Rectal smooth muscle tissue (tissue), 1 donor: ENCODE results near the gene FBXO17.

ENCODE experiments used
- H3K27ac ChIP-seq: one replicate; pipeline ENCODE4 v1.7.0; 2013; ENCODE audit warnings: low read depth, low read length, inconsistent platforms
- H3K27me3 ChIP-seq: one replicate; pipeline ENCODE4 v1.7.0; 2013; ENCODE audit warnings: low read length; ENCODE audit not compliant: control insufficient read depth, insufficient read depth
- H3K36me3 ChIP-seq: one replicate; pipeline ENCODE4 v1.7.0; 2013; ENCODE audit warnings: low read length; ENCODE audit not compliant: control insufficient read depth, insufficient read depth
- H3K4me1 ChIP-seq: one replicate; pipeline ENCODE4 v1.7.0; 2013; ENCODE audit warnings: low read length; ENCODE audit not compliant: control insufficient read depth, insufficient read depth
- H3K4me3 ChIP-seq: one replicate; pipeline ENCODE4 v1.7.0; 2013; ENCODE audit warnings: low read length
- H3K9ac ChIP-seq: one replicate; pipeline ENCODE4 v1.7.0; 2013; ENCODE audit warnings: low read length

FBXO17 gene

DNA sequence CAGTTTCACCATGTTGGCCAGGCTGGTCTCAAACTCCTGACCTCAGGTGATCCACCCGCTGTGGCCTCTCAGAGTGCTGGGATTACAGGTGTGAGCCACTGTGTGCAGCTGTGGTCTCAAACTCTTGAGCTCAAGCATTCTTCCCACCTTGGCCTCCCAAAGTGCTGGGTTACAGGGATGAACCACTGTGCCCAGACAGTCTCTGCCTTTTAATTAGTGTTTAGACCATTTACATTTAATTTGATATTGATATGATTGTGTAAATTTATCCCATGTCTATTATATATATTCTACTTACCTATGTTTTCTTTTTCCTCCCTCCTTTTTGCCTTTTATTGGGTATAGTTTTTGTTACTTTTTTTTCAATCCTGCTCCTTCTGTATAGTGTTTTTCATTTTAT lies 73.9 kb downstream of the FBXO17 start:
- Histone ChIP-seq H3K4me1 (peaks cover 7% of the 10 kb centered on the region), H3K4me3 (no peak overlapping the region), H3K27ac (no peak overlapping the region), H3K27me3 (no peaks in the 10 kb centered on the region), H3K9ac (no peak overlapping the region), H3K36me3 (peaks cover 6% of the 10 kb centered on the region)

DNA sequence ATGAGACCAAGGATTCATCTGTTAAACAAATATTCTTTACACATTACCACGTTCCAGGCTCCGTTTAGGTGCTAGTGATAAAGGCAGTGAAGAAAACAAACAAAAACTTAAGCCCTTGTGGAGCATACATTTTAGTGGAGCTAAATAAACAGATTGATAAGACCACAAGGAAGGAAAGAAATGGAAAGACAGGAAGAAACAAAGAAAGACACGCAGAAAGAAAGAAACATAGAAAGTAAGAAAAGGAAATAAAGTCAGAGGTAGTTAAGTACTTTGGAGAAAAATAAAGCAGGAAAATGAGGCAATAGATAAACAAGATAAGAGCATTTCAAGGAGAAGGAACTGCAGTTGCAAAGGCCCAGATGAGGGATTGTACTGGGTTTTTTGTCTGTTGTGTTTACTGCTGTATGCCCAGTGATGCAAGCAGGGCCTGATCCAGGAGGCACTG lies 74.8 kb downstream of the FBXO17 start:
- Histone ChIP-seq H3K27ac (no peak overlapping the region), H3K4me1 (peaks cover 7% of the 10 kb centered on the region), H3K36me3 (peaks cover 3% of the 10 kb centered on the region), H3K9ac (no peak overlapping the region), H3K27me3 (no peaks in the 10 kb centered on the region), H3K4me3 (peak overlapping the region; percentile 76)

DNA sequence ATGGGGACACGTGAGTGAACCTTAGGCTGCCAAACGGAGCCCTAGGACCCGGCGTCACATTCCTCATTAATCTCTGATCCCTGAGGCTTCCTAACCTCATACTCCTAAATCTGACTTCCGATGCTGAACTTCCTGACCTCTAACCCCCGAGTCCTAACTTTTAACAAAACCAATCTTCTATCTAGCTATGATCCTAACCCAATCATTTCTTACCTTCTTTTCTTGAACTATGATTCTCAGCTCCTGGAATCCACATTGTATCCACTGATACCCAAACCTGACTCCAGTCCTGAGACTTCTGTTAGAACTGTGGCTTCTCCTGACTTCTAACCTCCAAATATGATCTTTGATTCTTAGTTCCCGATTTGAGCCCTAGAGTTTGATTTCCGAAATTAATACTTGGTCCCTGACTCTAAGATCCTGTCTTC lies 75.3 kb downstream of the FBXO17 start:
- H3K9ac ChIP-seq: peak overlapping the region; percentile 51
- no peaks in the 10 kb centered on the region for H3K36me3 ChIP-seq
- no peaks in the 10 kb centered on the region for H3K27me3 ChIP-seq
- H3K4me3 ChIP-seq: peak overlapping the region; percentile 76
- H3K27ac ChIP-seq: peak overlapping the region; percentile 62
- H3K4me1 ChIP-seq: peaks cover 7% of the 10 kb centered on the region

DNA sequence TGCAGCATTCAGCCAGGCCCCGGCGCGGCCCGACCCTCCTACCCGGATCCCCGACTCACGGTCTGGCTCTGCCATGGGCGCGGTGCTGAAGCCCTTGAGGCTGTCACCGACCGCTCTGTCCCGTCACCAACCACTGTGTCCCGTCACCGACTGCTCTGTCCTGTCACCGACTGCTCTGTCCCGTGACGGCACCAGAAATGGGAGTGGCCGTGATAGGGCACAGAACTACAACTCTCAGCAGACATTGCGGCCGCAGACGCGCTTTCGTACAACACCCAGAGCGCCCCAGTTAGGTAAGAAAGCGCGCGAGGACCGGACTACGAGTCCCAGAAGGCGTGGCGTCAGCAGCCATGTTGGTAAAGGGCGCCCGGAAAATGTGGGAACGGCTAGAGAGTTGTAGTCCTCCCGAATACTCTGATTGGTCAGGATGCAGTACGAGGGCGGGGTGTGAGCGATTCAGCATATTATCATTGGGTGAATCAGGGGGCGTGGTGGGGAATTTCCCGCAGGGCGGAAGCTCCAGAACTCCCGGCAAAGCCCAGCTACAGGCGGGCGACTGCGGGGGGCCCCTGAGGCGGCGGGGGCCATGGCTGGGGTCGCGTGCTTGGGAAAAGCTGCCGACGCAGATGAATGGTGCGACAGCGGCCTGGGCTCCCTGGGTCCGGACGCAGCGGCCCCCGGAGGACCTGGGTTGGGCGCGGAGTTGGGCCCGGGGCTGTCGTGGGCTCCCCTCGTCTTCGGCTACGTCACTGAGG lies 75.9 kb downstream of the FBXO17 start, which contains the start of the genes NFKBIB and SIRT2:
Gene NFKBIB, plus strand, starts transcription at position 523 of the 755 bp plus-strand sequence. Its CDS starts 64 bp downstream, at position 587.
Gene SIRT2, minus strand, starts transcription at position 172 of the 755 bp plus-strand sequence. Its CDS starts 97 bp downstream, at position 75.
- Histone ChIP-seq H3K27me3 (no peaks in the 10 kb centered on the region), H3K9ac (peak within 1 kb of the TSS; percentile 90), H3K4me3 (peak within 1 kb of the TSS; percentile 95), H3K4me1 (peaks cover 7% of the 10 kb centered on the region), H3K36me3 (no peaks in the 10 kb centered on the region), H3K27ac (peak within 1 kb of the TSS; percentile 80)

DNA sequence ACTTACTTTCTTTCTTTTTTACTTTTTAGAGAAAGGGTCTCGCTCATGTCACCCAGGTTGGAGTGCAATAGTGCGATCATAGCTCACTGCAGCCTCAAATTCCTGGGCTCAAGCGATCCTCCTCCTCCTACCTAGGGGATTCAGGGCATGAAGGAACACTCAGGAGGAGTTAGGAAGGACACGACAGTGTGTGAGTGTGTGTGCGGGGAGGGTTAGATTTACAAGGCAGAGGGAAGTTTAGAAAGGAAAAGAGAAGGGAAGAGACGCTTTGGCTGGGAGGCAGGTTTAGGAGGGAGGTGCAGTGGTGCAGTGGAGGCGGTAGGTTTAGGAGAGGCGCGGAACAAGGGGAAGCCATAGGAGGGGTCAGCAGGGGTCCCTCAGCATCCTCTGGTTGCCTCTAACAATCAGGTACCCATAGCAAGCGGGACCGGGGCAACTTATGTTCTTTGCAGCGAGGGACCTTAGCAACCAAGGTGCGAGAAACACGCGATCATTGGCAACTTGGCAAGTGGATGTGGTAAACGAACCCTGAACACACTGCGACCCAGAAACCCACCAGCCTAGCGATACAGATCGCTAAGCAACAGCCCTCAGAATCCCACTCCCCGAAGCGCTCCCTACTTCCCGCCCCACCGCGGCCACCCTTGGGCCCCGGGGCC lies 76.6 kb downstream of the FBXO17 start:
- Histone ChIP-seq H3K27me3 (no peaks in the 10 kb centered on the region), H3K27ac (peak overlapping the region; percentile 80), H3K4me3 (peak overlapping the region; percentile 95), H3K36me3 (no peaks in the 10 kb centered on the region), H3K9ac (peak overlapping the region; percentile 90), H3K4me1 (peaks cover 7% of the 10 kb centered on the region)

DNA sequence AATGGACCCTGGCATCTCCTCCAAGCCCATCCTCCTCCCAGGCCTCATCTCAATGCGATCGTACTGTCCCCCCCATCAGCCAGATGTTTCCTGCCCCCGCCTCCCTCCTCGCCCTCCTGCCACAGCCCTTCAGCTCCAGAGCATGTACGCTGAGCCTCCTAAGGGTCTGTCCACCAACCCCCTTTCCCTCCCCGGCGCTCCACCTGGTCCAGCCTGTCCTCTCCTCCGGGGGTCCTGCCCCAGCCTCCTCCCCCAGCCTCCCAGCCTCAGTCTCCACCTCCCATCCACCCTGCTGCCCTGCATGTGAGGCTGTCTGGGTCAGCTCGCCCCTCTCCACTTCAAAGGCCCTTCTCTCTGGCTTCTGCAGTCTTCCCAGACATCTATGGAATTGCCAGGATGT lies 80.6 kb downstream of the FBXO17 start:
- Histone ChIP-seq H3K9ac (no peak overlapping the region), H3K27ac (no peak overlapping the region), H3K4me3 (no peak overlapping the region), H3K36me3 (peaks cover 2% of the 10 kb centered on the region), H3K4me1 (no peaks in the 10 kb centered on the region), H3K27me3 (no peaks in the 10 kb centered on the region)

DNA sequence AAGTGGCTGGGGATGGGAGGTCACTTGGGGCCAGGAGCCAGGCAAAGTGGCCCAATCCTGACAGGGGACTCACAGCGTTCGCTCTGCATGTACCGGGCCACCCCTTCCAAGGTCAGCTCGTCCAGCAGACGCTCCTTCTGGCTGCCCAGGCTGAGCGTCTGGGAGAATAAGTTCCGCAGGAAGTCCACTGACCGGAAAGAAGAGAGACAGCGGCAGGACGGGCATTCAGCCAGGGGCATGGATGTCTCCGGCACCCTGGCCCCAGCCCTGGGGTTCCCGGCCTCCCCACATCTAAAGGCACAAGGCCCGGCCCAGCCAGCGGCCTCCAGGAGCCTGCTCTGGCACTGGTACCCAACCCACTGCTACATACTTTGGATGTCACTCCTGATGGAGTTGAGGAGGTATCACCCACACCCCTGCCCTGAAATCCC lies 82.2 kb downstream of the FBXO17 start:
- Histone ChIP-seq H3K27ac (no peak overlapping the region), H3K9ac (no peak overlapping the region), H3K36me3 (peaks cover 16% of the 10 kb centered on the region), H3K27me3 (no peaks in the 10 kb centered on the region), H3K4me1 (no peaks in the 10 kb centered on the region), H3K4me3 (no peak overlapping the region)

DNA sequence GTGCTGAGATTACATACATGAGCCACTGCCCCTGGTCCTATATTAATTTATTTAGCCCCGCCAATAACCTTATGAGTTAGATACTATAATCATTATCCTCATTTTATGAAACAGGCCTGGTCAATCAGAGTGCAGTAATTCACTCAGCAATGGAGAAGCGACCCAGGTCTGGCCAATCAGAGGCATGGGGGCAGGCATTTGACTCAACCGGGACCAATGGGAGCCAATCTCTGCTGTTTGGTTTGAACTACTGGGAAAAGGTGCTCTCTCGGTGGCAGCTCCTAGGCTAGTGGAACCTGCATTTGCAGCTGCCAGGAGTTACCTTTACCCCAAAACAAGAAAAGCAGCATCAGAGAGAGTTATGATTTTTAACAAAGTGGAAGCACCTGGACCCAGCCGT lies 82.7 kb downstream of the FBXO17 start:
- Histone ChIP-seq H3K27me3 (no peaks in the 10 kb centered on the region), H3K9ac (no peak overlapping the region), H3K27ac (no peak overlapping the region), H3K4me1 (no peaks in the 10 kb centered on the region), H3K36me3 (peaks cover 17% of the 10 kb centered on the region), H3K4me3 (no peak overlapping the region)

DNA sequence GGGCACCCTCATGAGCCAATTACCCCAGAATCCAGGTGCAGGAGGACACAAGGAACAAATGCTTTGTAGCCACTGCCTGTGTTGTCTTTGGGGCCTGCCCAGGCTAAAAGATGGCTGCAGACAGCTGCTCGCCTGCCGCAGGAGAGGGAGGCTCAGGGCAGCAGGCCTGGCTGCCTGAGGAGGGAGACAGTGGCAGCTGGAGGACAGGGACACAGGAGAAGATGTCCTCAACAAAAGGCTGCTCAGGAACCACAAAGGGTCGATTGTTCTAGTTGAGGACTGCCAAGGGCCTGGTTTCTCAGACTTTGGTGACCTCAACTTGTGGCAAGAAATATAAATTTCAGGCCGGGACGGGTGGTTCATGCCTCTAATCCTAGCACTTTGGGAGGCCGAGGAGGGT lies 83.8 kb downstream of the FBXO17 start:
- Histone ChIP-seq H3K4me3 (no peak overlapping the region), H3K36me3 (peaks cover 17% of the 10 kb centered on the region), H3K4me1 (no peaks in the 10 kb centered on the region), H3K27me3 (no peaks in the 10 kb centered on the region), H3K27ac (no peak overlapping the region), H3K9ac (no peak overlapping the region)
